Measurements from ENCODE around the gene RORC. TPM values are rescaled to one million over a fixed set of nuclear protein-coding genes. Genes with fewer than 3 reads are reported as not detected.
A peak's percentile ranks its signal among the peaks of the same experiment; 100 is the strongest.

RORC gene
- total RNA-seq, 1 donor from 2014 or later, result 0.72 TPM

DNA sequence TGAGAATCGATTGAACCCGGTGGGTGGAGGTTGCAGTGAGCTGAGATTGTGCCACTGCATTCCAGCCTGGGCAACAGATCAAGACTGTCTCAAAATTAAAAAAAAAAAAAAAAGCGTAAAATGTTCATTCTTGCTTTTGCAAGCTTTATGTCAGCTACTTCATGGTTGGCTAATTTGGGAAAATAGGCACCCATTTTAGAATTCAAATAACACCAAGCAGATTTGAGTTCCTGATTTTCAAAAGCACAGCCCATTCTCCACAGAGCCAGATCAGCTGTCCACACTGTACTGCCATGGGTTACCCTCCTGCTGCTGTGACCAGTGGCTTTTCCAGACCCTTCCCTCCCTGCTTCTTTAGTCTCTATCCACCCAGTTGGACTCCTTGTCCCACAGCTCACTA, 17.5 kb upstream of the RORC start:
- no peak for DNase-seq (ENCODE audit: low read depth)

DNA sequence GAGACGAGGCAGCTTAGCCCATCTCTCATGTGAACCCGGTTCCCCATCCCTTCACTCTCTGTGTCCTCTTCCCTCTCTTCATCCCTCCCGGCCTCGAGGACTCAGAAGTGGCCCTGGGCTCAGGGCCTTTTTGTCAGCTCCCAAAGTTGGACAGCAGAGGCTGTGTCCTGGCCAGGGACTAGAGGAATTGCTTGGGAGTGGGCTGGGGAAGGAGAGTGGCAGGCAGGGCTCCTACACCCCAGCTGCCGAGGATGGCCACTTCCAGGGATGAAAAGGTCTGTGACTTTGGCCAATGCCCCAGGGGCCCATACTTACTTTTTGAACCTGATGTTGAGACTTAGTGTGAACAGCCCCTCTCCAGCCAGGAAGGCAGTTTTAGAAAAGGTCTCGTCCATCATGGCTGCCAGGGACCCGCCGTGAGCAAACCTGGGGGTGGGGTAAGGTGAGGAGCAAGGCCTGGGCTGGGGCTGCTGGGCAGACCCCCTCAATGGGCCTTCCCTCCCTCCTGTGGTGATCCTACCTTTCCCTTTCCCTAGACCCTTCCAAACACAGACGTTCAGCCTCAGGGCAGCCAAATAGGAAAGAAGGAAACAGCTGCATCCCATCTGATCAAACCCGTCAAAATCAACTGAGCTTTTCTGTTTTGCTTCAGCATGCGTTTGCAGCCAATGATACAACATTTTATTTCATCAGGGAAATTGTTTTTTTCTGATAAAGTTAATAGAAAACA, 16.4 kb upstream of the RORC start:
- DNase-seq (ENCODE audit: low read depth), result peak; percentile 36

DNA sequence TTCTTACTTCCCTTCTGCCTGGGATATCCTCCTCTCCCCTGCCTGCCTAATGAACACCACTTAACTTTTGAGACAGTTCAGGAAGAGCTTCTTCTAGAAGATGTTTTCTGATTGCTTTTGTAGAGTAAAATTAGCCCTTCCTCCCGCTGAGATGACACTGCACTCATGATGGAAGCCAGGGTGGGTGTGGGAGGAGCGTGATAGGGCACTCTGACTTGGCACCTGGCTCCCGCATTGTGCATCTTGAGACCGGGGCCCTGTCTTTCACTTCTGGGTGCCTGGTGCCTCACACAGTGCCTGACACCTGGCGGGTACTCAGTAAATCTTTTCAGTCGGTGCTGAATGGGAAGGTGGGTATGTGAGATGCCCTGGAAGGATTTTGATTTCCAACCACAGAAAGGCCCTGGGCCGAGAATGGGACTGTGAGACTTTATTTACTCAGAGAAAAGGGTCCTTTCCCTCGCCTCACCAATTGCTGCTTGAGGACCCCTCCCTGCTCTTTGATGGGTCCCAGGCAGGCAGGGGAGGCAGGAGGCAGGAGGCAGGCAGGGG, 15.2 kb upstream of the RORC start:
- DNase-seq (ENCODE audit: low read depth), result no peak

DNA sequence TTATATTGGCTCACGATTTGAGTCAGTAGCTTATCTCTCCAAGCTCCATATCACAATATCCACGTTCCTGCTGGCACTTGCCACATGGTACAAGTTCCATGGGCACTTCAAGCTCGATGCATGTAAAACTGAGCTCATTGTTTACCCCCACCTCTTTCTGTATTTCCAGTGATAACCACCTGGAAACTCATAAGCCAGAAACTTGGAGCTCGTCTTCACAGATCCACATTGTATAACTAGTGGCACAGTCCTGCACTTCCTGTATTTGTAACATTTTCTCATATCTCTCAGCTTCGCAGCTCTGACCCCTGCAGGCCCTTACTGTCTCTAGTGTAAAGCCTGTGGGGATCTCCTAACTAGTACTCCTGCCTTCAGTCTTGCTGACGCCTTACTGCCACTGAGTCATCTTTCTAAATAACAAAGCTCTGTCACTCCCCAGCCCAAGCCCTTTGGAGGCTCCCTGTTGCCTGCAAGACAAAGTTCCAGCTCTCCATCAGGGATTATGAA, 14.5 kb upstream of the RORC start:
- peak; percentile 75 for DNase-seq (ENCODE audit: low read depth)

GRCh38 chr1:151843398-151843797, 11.8 kb upstream of the RORC start:
- DNase-seq (ENCODE audit: low read depth), result no peak

- peak; percentile 59 for DNase-seq (ENCODE audit: low read depth)
Measured at GRCh38 chr1:151841141-151841540, 9.5 kb upstream of the RORC start.

GRCh38 chr1:151840421-151840820, 8.8 kb upstream of the RORC start:
- DNase-seq (ENCODE audit: low read depth), result no peak

DNA sequence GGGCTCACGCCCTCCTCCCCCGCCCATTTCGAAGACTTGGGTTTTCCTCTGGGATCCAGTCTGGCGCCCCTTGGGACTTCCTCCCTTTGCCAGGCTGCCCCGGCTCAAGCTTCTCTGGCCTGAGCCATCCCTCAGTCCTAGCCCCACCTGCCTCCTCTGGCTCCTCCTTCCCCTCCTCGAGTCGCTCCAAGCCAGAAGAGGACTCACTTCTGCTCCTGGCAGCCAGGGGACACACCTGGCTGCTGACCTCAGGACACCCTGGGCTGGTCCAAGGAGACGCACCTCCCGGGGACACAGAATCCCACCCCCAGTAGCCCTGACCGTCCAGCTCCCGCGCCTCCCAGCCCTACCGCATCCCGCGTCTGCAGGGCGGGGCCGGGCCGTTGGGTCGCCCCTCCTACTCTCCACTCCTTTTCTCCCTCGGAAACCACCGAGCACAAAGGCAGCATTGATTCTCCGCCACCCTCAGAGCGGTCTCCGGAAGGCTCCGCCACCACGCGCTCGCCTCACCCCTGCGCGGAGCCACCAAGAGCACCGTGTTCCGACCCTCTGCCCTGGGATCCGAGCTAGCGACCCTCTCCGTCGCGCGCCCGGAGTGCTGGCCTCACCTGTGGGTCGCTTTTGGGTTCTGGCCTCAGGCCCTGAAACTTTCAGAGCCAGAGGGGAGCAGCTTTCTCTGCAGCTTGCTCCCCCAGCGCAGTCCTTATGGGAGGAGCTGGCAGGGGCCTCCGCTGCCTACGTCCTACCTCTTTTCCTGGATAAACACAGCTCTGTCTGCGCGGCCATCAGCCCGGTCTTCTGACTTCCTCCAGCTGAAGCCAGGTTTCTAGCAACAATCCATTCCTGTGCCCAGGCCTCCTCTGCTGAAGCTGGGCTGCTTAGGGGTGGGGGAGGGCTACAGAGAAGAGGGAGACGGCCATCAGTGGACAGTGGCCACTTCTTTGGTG, 8.1 kb upstream of the RORC start, which contains the start of gene C2CD4D:
TSS of gene C2CD4D (minus strand) at position 364 of the 947 bp plus-strand sequence. CDS start 831 bp downstream, outside the sequence.
- DNase-seq (ENCODE audit: low read depth), result no peak

- DNase-seq (ENCODE audit: low read depth), result no peak
Measured at GRCh38 chr1:151839082-151839412, 7.4 kb upstream of the RORC start.

- DNase-seq (ENCODE audit: low read depth), result peak; percentile 57
Measured at GRCh38 chr1:151838222-151839081, 6.8 kb upstream of the RORC start.

GRCh38 chr1:151837884-151838221, 6.3 kb upstream of the RORC start:
- DNase-seq (ENCODE audit: low read depth), result no peak

- no peak for DNase-seq (ENCODE audit: low read depth)
Measured at GRCh38 chr1:151837197-151837596, 5.6 kb upstream of the RORC start.

DNA sequence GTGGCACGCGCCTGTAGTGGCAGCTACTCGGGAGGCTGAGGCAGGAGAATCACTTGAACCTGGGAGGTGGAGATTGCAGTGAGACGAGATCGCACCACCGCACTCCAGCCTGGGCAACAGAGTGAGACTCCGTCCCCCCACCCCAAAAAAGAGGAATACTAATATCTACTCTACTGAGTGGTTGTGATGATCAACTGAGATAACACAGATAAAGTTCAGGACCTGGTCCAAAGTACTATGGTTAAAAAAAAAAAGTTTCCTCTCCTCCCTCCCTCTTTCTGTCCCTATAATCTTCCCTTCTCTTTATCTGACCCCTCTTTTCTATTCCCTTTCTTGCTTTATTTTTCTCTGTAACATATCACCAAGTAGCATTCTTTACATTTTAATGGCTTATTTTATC, 4.0 kb upstream of the RORC start:
- DNase-seq (ENCODE audit: low read depth), result no peak

- DNase-seq (ENCODE audit: low read depth), result no peak
Measured at GRCh38 chr1:151834239-151834638, 2.6 kb upstream of the RORC start.

GRCh38 chr1:151833172-151833900, 1.7 kb upstream of the RORC start:
- no peak for DNase-seq (ENCODE audit: low read depth)

- DNase-seq (ENCODE audit: low read depth), result peak; percentile 88
Measured at GRCh38 chr1:151832318-151832980, 847 bp upstream of the RORC start.

GRCh38 chr1:151831256-151831591, 378 bp downstream of the RORC start:
- no peak for DNase-seq (ENCODE audit: low read depth)

- DNase-seq (ENCODE audit: low read depth), result no peak
Measured at GRCh38 chr1:151830055-151830454, 1.5 kb downstream of the RORC start.

DNA sequence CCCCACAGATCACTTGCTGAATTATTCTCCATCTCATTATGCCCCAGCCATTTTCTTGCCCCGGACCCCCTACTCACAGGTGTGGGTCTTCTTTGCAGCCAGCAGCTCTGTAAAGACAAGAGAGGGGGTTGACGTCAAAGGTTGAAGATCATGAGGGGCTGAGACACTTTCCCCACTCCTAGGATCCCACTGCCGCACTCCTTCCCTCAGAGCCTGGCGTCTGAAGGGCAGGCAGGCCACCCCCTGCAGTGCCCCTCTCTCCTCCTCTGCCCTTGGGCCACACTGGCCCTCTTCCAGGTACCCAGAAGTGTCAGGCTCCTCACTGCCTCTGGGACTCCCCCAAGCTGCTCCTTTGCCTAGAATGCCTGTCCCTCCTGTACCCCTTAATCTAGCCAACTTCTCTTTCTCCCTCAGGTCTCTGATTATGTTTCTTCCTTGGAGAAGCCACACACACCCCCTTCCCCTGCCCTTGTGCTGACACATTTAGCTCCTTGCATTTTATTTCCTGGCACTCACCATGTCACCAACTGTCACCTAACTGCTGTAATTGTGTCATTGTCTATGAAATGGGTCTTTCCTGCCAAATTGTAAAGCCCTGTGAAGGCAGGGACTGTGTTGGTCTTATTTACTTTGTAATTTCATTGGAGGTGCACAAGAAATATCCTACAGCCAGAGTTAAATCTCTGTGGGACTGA, 2.1 kb downstream of the RORC start:
- no peak for DNase-seq (ENCODE audit: low read depth)

Measured in myocyte (in vitro differentiated cells).